Epithelial cell of esophagus (primary cell): ENCODE data around the gene CEP41.

ENCODE experiments used
- DNase-seq: peaks from one replicate; pipeline ENCODE4 v3.0.0; 2010; ENCODE audit warnings: low read depth
- H3K4me3 ChIP-seq: 2 replicates; pipeline ENCODE4 v1.5.1; 2011; ENCODE audit warnings: mild to moderate bottlenecking, low read length, control low read depth
- CTCF ChIP-seq: IDR thresholded peaks from 2 replicates; pipeline ENCODE4 v1.5.1; 2011; ENCODE audit warnings: low read depth, mild to moderate bottlenecking, low read length, control low read depth, inconsistent platforms; ENCODE audit not compliant: insufficient read depth; ENCODE audit errors: missing control alignments

The CEP41 gene

GRCh38 chr7:130476297-130477150 is 35.7 kb upstream of the CEP41 start:
- DNase-seq, result no peak
- no peak overlapping the region for H3K4me3 ChIP-seq
- TF ChIP-seq CTCF, result no peak

- TF ChIP-seq CTCF, result no peak
Observed at GRCh38 chr7:130475776-130476175, 35.0 kb upstream of the CEP41 start.

GRCh38 chr7:130473876-130474275 is 33.1 kb upstream of the CEP41 start:
- no peak overlapping the region for H3K4me3 ChIP-seq
- TF ChIP-seq CTCF, result no peak

More at GRCh38 chr7:130475776-130476175, 35.0 kb upstream of the CEP41 start:
- H3K4me3 ChIP-seq, result no peak overlapping the region
- DNase-seq, result no peak

GRCh38 chr7:130473289-130473688 is 32.5 kb upstream of the CEP41 start:
- no peak overlapping the region for H3K4me3 ChIP-seq
- DNase-seq, result no peak
- TF ChIP-seq CTCF, result no peak

More at GRCh38 chr7:130473876-130474275, 33.1 kb upstream of the CEP41 start:
- DNase-seq, result no peak

- no peak overlapping the region for H3K4me3 ChIP-seq
- DNase-seq, result no peak
- TF ChIP-seq CTCF, result no peak
Observed at GRCh38 chr7:130471974-130472373, 31.2 kb upstream of the CEP41 start.

GRCh38 chr7:130468612-130469011 is 27.8 kb upstream of the CEP41 start:
- no peak for DNase-seq
- no peak overlapping the region for H3K4me3 ChIP-seq
- no peak for TF ChIP-seq CTCF
